Stimulated activated CD8-positive, alpha-beta memory T cell treated with anti-CD3 and anti-CD28 coated beads, Interleukin-15, amount 100 ng/mL, for 24 hours (primary cell): ENCODE results near the gene FASTKD3.

ENCODE experiments used
- DNase-seq: peaks from one replicate; pipeline ENCODE4 v3.0.0-alpha.2; 2020; ENCODE audit warnings: low read depth

Gene FASTKD3

GRCh38 chr5:7878381-7878873 is 9.6 kb upstream of the FASTKD3 start:
- no peak for DNase-seq

GRCh38 chr5:7877851-7878250 is 9.0 kb upstream of the FASTKD3 start:
- no peak for DNase-seq

GRCh38 chr5:7876867-7877266 is 8.0 kb upstream of the FASTKD3 start:
- no peak for DNase-seq

GRCh38 chr5:7875151-7875550 is 6.3 kb upstream of the FASTKD3 start:
- DNase-seq, result no peak

DNA sequence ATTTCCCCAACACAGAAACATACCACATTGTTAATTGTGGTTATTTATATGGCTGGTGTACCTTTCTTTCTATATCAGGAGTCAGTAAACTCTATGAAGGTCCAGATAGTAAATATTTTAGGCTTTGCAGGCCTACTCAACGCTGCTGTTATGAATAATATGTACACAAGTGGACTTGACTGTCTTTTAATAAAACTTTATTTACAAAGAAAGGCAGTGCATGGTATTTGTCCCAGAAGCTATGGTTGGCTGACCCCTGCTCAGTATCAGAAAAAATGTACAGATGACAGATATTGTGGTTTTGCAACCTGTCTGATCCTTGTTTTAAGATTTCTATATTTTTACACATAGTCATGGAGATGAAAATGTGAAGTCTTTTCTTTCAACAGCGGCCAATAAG is 5.8 kb upstream of the FASTKD3 start:
- no peak for DNase-seq

GRCh38 chr5:7873216-7873615 is 4.4 kb upstream of the FASTKD3 start:
- no peak for DNase-seq

- no peak for DNase-seq
Observed at GRCh38 chr5:7872517-7873130, 3.8 kb upstream of the FASTKD3 start.

- no peak for DNase-seq
Observed at GRCh38 chr5:7871653-7872052, 2.8 kb upstream of the FASTKD3 start.

- no peak for DNase-seq
Observed at GRCh38 chr5:7869474-7870136, 774 bp upstream of the FASTKD3 start.

GRCh38 chr5:7868427-7868772 is 431 bp downstream of the FASTKD3 start:
- DNase-seq, result no peak

- DNase-seq, result no peak
Observed at GRCh38 chr5:7867260-7867659, 1.6 kb downstream of the FASTKD3 start.

DNA sequence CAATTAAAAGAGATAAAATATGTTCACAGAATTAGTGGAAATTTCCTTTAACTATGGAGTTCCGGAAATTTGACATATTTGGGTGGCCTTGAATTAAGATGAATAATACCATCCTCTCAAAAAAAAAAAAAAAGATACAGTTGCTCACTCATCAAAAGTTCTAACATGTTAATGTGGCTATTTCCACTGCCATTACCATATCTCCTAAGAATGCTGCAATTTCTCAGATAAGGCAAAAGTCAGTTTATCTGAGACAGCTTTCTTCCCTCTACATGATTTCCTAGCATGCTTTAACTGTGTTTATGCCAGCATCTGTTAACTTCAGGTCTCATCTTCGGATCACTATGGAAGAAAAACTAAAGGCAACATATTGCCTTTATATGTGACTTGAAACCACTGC is 2.6 kb downstream of the FASTKD3 start:
- no peak for DNase-seq

- no peak for DNase-seq
Observed at GRCh38 chr5:7857926-7858632, 10.8 kb downstream of the FASTKD3 start.

DNA sequence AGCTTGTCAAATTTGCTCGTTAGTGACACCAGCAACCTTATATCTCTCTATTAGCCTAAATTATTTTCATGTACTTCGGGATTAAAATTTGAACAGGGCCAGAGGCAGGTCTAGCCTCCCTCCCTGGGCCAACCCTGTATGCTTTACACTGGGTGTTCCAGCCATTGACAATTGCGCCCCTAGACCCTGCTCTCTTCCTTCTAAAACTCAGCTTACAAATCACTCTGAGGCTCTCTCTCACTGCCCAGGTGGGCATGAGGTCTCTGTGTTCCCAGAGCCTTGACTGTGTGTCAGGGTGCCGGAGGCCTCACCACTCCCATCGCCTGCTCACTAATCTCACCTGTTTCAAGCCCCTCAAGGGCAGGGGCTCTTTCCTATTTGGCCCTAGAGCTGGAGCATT is 11.5 kb downstream of the FASTKD3 start:
- no peak for DNase-seq

GRCh38 chr5:7856855-7857254 is 12.0 kb downstream of the FASTKD3 start:
- no peak for DNase-seq

GRCh38 chr5:7855611-7856010 is 13.2 kb downstream of the FASTKD3 start:
- no peak for DNase-seq

- DNase-seq, result no peak
Observed at GRCh38 chr5:7852988-7853387, 15.8 kb downstream of the FASTKD3 start.

DNA sequence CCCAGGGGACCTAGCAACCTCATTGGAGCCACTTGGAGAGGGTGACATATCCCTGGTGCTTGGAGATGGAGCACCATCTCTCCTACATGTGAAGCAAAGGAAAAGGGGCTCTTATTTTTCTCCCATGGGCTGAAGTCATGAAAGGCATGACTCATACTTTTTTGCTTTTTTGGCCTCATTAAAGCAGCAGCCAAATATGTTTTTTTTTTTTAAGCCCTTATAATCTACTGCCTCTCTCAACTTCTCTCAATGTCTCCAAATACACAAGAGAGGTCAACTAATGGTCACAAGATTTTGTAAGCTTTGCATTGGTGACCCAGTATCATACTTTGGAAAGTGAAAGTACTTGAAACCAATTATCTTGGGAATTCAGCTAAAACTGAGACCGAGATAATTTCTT is 16.3 kb downstream of the FASTKD3 start:
- no peak for DNase-seq

DNA sequence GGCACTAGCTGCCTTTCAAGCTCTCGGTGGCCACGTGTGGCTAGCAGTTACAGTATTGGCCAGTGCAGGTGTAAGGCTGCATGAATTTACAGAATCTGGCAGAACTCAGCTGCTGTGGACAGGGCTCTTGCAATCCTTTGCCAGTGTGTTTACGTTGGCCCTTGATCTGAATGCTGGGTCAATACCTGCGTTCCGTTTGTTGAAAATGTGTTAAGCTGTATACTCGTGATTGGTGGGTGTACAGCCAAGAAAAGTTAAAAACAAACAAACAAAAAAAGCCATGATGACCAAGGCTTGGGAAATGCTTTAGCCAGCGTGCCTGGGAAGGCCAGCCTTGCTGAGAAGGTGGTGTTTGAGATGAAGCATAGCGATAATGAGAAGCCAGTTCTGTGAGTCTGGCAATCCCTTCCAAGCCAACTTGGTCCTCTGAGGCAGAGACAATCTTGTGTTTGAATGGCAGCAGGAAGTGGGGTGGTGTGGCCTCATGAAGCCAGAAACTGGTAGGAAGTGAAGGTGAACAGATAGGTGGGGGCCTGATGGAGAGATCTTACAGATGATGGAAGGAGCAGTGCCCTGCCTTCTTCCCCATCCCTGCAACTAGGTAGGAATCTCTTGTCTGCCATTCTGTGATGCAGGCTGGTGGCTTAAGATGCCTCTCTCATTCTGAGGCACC is 17.1 kb downstream of the FASTKD3 start:
- DNase-seq, result no peak

GRCh38 chr5:7851240-7851592 is 17.6 kb downstream of the FASTKD3 start:
- DNase-seq, result no peak

DNA sequence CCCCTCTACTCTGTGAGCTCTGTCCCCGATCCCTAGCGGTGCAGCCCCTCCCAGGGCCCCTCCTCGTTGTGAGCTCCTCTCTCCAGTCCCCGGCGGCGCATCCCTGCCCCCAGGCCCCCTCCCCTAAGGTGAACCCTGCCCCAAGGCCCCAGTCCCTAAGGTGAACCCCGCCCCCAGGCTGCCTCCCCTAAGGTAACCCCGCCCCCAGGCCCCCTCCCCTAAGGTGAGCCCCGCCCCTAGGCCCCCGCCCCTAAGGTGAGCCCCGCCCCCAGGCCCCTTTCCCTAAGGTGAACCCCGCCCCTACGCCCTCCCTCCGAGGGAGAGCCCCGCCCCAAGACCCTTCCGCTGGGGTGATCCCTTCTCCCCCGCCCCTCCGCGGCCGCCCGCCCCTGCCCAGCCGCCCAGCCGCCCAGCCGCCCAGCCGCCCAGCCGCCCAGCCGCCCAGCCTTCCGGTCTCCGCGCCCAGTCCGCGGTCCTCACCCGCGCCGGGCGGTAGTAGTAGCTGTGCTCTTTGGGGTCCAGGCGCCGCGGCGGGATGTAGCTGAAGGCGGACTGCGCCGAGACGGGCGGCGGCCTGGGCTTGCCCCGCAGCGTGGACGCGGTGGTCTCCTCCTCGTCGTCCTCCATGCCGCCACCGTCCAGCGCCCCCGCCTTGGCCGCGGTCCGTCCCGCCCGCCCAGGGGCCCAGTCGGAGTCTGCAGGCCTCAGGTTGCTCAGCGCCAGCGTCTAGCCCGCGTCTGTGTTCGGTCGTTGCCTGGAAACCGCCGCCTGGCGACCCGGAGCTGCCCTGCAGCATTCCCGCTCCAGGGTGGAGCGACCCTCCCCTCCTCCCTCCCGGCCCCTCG is 18.2 kb downstream of the FASTKD3 start, which contains the start of gene CFAP90:
CFAP90 (minus strand) TSS at position 739 of the 845 bp plus-strand sequence; CDS start at position 627, 112 bp downstream.
- no peak for DNase-seq
